ENCODE data around the gene FNDC3B.
"Not testable (repeated sequence)": the region's sequence is repeated elsewhere in the genome, so short reads cannot be mapped to it uniquely, and the experiment has no call there.

FNDC3B gene

GRCh38 chr3:172039436-172040077 is at the start of gene FNDC3B:
Gene FNDC3B, plus strand, starts transcription at chr3:172039578. Its CDS starts 72,902 bp downstream, at chr3:172112480.
- DNase-seq (ENCODE audit: low spot score) = peak; percentile 96

GRCh38 chr3:171990239-171990638 is 49.1 kb upstream of the FNDC3B start:
- DNase-seq (ENCODE audit: low spot score) = not testable (repeated sequence)

- no peak for DNase-seq (ENCODE audit: low spot score)
These were observed 48.2 kb upstream of the FNDC3B start for GRCh38 chr3:171991166-171991565.

GRCh38 chr3:171994646-171995428 is 44.5 kb upstream of the FNDC3B start:
- DNase-seq (ENCODE audit: low spot score) = no peak

- no peak for DNase-seq (ENCODE audit: low spot score)
These were observed 43.9 kb upstream of the FNDC3B start for GRCh38 chr3:171995486-171995885.

GRCh38 chr3:171996178-171996817 is 43.1 kb upstream of the FNDC3B start:
- no peak for DNase-seq (ENCODE audit: low spot score)

- not testable (repeated sequence) for DNase-seq (ENCODE audit: low spot score)
These were observed 40.6 kb upstream of the FNDC3B start for GRCh38 chr3:171998731-171999130.

- not testable (repeated sequence) for DNase-seq (ENCODE audit: low spot score)
These were observed 37.8 kb upstream of the FNDC3B start for GRCh38 chr3:172001616-172002015.

- DNase-seq (ENCODE audit: low spot score) = no peak
These were observed 36.8 kb upstream of the FNDC3B start for GRCh38 chr3:172002512-172003078.

- DNase-seq (ENCODE audit: low spot score) = no peak
These were observed 36.2 kb upstream of the FNDC3B start for GRCh38 chr3:172003146-172003545.

- no peak for DNase-seq (ENCODE audit: low spot score)
These were observed 32.4 kb upstream of the FNDC3B start for GRCh38 chr3:172007065-172007370.

- DNase-seq (ENCODE audit: low spot score) = no peak
These were observed 29.6 kb upstream of the FNDC3B start for GRCh38 chr3:172009803-172010202.

GRCh38 chr3:172012775-172013174 is 26.6 kb upstream of the FNDC3B start:
- DNase-seq (ENCODE audit: low spot score) = no peak

- DNase-seq (ENCODE audit: low spot score) = no peak
These were observed 25.2 kb upstream of the FNDC3B start for GRCh38 chr3:172014145-172014544.

GRCh38 chr3:172018364-172018763 is 21.0 kb upstream of the FNDC3B start:
- no peak for DNase-seq (ENCODE audit: low spot score)

GRCh38 chr3:172020763-172021162 is 18.6 kb upstream of the FNDC3B start:
- no peak for DNase-seq (ENCODE audit: low spot score)

- no peak for DNase-seq (ENCODE audit: low spot score)
These were observed 18.2 kb upstream of the FNDC3B start for GRCh38 chr3:172021164-172021563.

GRCh38 chr3:172021859-172022258 is 17.5 kb upstream of the FNDC3B start:
- DNase-seq (ENCODE audit: low spot score) = no peak

GRCh38 chr3:172023915-172024314 is 15.5 kb upstream of the FNDC3B start:
- no peak for DNase-seq (ENCODE audit: low spot score)

- DNase-seq (ENCODE audit: low spot score) = no peak
These were observed 14.7 kb upstream of the FNDC3B start for GRCh38 chr3:172024679-172025078.

GRCh38 chr3:172029425-172030098 is 9.8 kb upstream of the FNDC3B start:
- DNase-seq (ENCODE audit: low spot score) = no peak

GRCh38 chr3:172030181-172030580 is 9.2 kb upstream of the FNDC3B start:
- no peak for DNase-seq (ENCODE audit: low spot score)

Measured in cerebellar cortex (tissue), 1 donor.